Lung (tissue), 12 donors: Measurements from ENCODE around the gene LSM4. TPM values are rescaled to one million over a fixed set of nuclear protein-coding genes. Genes with fewer than 3 reads are reported as not detected.

Experiments
- ATAC-seq: fragments of 200-7000 bp; cut with Tn5 transposase; one replicate; pipeline ENCODE4 v1.9.1; 2020; ENCODE audit warnings: moderate number of reproducible peaks; ENCODE audit not compliant: insufficient read depth, low FRiP score
- DNase-seq, 3 donors: peaks; one replicate each; pipeline ENCODE4 v3.0.0-alpha.2; 2013 to 2017
- H3K27ac ChIP-seq, 2 donors: one replicate each; pipeline ENCODE4 v1.5.1; 2013; ENCODE audit warnings: mild to moderate bottlenecking in 2 of 2, moderate library complexity in 2 of 2, control low read depth in 1 of 2, inconsistent platforms in 1 of 2, low read depth in 1 of 2, low read length in 1 of 2
- H3K27me3 ChIP-seq, 3 donors: one replicate each; pipeline ENCODE4 v1.5.1; 2013; ENCODE audit warnings: low read length in 2 of 3; ENCODE audit not compliant: control insufficient read depth in 3 of 3, insufficient read depth in 3 of 3
- H3K36me3 ChIP-seq, 4 donors: one replicate each; pipeline ENCODE4 v1.5.1; 2013; ENCODE audit warnings: low read length in 4 of 4, mild to moderate bottlenecking in 1 of 4, moderate library complexity in 1 of 4; ENCODE audit not compliant: control insufficient read depth in 4 of 4, insufficient read depth in 4 of 4
- H3K4me1 ChIP-seq, 5 donors: one replicate each; pipeline ENCODE4 v1.5.1; 2013; ENCODE audit warnings: low read length in 5 of 5, mild to moderate bottlenecking in 2 of 5, moderate library complexity in 1 of 5; ENCODE audit not compliant: control insufficient read depth in 5 of 5, insufficient read depth in 5 of 5
- H3K4me3 ChIP-seq: one replicate; pipeline ENCODE4 v1.5.1; 2013; ENCODE audit warnings: mild to moderate bottlenecking, control low read depth, moderate library complexity
- H3K9ac ChIP-seq, 2 donors: one replicate each; pipeline ENCODE4 v1.5.1; 2013; ENCODE audit warnings: low read length in 2 of 2, control low read depth in 1 of 2; ENCODE audit not compliant: insufficient read depth in 1 of 2
- H3K9me3 ChIP-seq, 4 donors: one replicate each; pipeline ENCODE4 v1.5.1; 2013; ENCODE audit warnings: low read length in 3 of 4, mild to moderate bottlenecking in 1 of 4, moderate library complexity in 1 of 4; ENCODE audit not compliant: control insufficient read depth in 4 of 4, insufficient read depth in 3 of 4
- CTCF ChIP-seq: IDR thresholded peaks from 2 replicates; pipeline ENCODE4 v1.5.1; 2012; ENCODE audit warnings: mild to moderate bottlenecking; ENCODE audit errors: control extremely low read depth, extremely low read depth
- WGBS, 2 donors: extraction: QIAGEN DNeasy Blood & Tissue Kit; methylation state at CpG; one replicate each; pipeline ENCODE4 v1.1.7; 2013; 5-methylcytosine and 5-hydroxymethylcytosine counted together
- polyA plus RNA-seq, 2 donors: library from polyadenylated mRNA; stranded (reverse); fragments of 200-250 nt; gene quantifications; one replicate each; pipeline ENCODE4 v1.2.1, GENCODE V29; 2013
- total RNA-seq, 2 donors: library from RNA; depleted of rRNA in 1 of 2; stranded (reverse); fragments of >200 nt in 1 of 2; gene quantifications; one replicate each; pipeline ENCODE4 v1.2.1, GENCODE V29; 2014 to 2021
- donor health status: control.
- donor health status: control.
- donor health status: Bipolar disorder and iron deficiency.
- donor health status: healthy.
- donor health status: DM: yes; HTN: yes; CAD: no.

The LSM4 gene
- total and polyA plus RNA-seq, 4 donors = 67.7 to 217 (median 114) TPM

GRCh38 chr19:18339723-18340122, 16.8 kb upstream of the LSM4 start:
- Histone ChIP-seq H3K4me3 (no peak overlapping the region), H3K36me3 (peaks cover 0 to 3% (median 0%) of the 10 kb centered on the region in 4 donors), H3K4me1 (peaks cover 0 to 22% (median 2%) of the 10 kb centered on the region in 5 donors), H3K27ac (no peak overlapping the region), H3K27me3 (no peaks in the 10 kb centered on the region), H3K9ac (peak overlapping the region in 1 of 2 donors; percentile 82), H3K9me3 (no peaks in the 10 kb centered on the region)
- TF ChIP-seq CTCF = no peak
- WGBS, 2 donors = 44 to 50% methylated on average over 6 of the region's 6 CpGs
- DNase-seq (peak in 1 of 3 donors; percentile 31), ATAC-seq (no peak)

DNA sequence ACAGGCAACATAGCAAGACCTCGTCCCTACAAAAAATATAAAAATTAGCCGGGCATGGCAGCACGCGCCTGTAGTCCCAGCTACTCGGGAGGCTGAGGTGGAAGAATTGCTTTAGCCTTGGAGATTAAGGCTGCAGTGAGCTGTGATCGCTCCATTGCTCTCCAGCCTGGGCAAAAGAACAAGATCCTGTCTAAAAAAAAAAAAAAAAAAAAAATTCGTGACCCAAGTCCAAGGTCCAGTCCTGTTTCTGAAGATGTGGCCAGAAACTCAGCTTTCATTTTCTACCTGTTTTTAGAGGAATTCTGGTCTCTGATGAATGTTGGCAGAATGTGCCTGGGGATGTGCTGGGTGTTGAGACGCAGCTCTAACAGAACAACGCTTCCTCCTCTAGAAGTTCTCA, 15.7 kb upstream of the LSM4 start:
- H3K27me3 ChIP-seq = no peaks in the 10 kb centered on the region
- no peak for ATAC-seq
- no peak for TF ChIP-seq CTCF
- no peak overlapping the region for H3K9ac ChIP-seq
- peaks cover 0 to 15% (median 2%) of the 10 kb centered on the region in 5 donors for H3K4me1 ChIP-seq
- WGBS, 2 donors = 82 to 83% methylated on average over 9 of the region's 9 CpGs
- H3K9me3 ChIP-seq = no peaks in the 10 kb centered on the region
- H3K4me3 ChIP-seq = no peak overlapping the region
- no peak overlapping the region for H3K27ac ChIP-seq
- DNase-seq = no peak
- H3K36me3 ChIP-seq = no peaks in the 10 kb centered on the region

GRCh38 chr19:18336121-18336520, 13.2 kb upstream of the LSM4 start:
- no peaks in the 10 kb centered on the region for H3K9me3 ChIP-seq
- no peaks in the 10 kb centered on the region for H3K27me3 ChIP-seq
- H3K4me3 ChIP-seq = no peak overlapping the region
- ATAC-seq (no peak), DNase-seq (no peak)
- H3K4me1 ChIP-seq = peaks cover 0 to 11% (median under 1%) of the 10 kb centered on the region in 5 donors
- TF ChIP-seq CTCF = no peak
- no peaks in the 10 kb centered on the region for H3K36me3 ChIP-seq
- WGBS, 2 donors = 66 to 80% methylated on average over 7 of the region's 7 CpGs
- no peak overlapping the region for H3K9ac ChIP-seq
- no peak overlapping the region for H3K27ac ChIP-seq

DNA sequence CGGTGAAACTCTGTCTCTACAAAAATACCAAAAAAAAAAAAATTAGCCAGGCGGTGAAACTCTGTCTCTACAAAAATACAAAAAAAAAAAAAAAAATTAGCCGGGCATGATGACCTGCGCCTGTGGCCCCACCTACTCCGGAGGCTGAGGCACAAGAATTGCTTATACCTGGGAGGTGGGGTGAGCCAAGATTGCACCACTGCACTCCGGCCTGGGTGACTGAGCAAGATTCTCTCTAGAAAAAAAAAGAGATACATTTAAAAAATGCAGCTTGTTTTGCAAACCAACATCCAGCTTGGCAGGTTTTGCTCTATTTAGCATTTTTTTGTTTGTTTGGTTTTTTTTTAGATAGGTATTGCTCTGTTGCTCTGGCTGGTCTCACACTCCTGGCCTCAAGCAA, 10.8 kb upstream of the LSM4 start:
- peaks cover 0 to 7% (median 0%) of the 10 kb centered on the region in 5 donors for H3K4me1 ChIP-seq
- whole genome bisulfite sequencing, 2 donors = 78 to 81% methylated on average over 6 of the region's 6 CpGs

More for the DNA sequence above, 10.8 kb upstream of the LSM4 start:
- no peaks in the 10 kb centered on the region for H3K27me3 ChIP-seq
- TF ChIP-seq CTCF = no peak
- DNase-seq (no peak), ATAC-seq (no peak)
- H3K4me3 ChIP-seq = no peak overlapping the region
- no peaks in the 10 kb centered on the region for H3K36me3 ChIP-seq
- no peak overlapping the region for H3K27ac ChIP-seq
- no peaks in the 10 kb centered on the region for H3K9me3 ChIP-seq
- no peak overlapping the region for H3K9ac ChIP-seq
